GM21381 (cell line): ENCODE measurements around the gene TMEM150C.

ENCODE experiments used
- ATAC-seq: cut with Tn5 transposase; IDR thresholded peaks from one replicate; pipeline ENCODE4 v1.9.1; 2021; ENCODE audit warnings: mild to moderate bottlenecking, moderate library complexity; ENCODE audit not compliant: unreplicated experiment

The TMEM150C gene

DNA sequence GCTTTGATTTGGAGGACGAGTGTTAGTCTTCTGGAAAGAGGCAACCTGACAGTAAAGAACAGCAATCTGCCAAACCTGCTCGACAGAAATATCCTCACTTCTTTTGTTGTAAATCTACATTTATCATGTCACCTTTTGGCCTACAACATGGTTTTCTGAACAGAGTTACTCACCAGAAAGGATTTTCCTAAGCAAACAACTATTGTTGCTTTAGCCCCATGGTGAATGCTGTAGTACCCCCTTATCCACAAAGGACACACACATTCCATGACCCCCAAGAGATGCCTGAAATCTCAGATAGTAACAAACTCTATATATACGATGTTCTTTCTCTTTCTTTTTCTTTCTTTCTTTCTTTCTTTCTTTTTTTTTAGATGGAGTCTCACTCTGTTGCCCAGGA lies 42.7 kb downstream of the TMEM150C start:
- no peak for ATAC-seq

- ATAC-seq: no peak
Measured at GRCh38 chr4:82517043-82517442, 44.7 kb downstream of the TMEM150C start.

- ATAC-seq: no peak
Measured at GRCh38 chr4:82515705-82516104, 46.1 kb downstream of the TMEM150C start.

GRCh38 chr4:82513382-82513781 lies 48.4 kb downstream of the TMEM150C start:
- no peak for ATAC-seq

DNA sequence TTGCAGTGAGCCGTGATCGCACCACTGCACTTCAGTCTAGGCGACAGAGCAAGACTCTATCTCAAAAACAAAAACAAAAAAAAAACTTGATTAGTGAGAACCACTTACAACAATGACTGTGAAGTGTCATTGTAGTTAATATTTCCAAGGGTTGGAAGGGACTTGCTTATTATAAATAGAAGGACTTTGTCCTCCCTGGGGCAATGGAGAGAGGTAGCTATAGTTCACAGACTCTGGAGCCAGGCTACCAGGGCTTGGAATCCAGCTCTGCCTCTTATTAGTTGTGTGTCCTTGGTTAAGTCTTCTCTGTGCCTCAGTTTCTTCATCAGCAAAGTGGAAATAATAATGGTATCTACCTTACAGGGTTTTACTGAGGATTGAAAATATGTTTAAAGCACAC lies 51.6 kb downstream of the TMEM150C start:
- ATAC-seq: no peak

DNA sequence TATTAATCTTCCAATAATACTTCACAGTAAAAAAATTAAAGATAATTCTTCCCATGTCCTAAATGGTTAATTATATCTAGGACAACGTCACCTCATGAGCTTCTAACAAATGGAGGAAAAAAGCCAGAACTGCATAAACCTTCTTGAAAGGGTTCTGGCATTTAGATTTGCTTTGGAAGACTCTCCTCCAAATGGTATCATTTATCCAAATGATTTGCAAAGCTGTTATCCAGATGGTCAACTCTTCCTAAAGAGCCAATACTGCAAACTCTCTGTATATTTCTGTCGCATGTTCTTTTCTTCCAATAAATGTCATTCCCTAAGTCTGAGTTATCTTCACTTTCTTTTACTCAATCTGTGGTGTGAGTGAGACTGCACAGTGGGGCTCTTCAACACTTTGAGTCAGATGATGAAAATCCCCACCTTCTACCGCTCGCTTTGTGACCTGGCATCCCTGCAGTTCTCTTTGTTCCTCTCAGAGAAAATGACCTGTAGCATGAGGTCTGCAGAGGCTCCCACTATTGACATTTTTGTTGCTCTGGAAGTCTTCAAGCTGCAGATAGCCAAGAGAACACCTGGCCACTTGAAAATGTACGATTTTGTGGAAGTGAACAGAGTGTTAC lies 52.9 kb downstream of the TMEM150C start:
- ATAC-seq: no peak

DNA sequence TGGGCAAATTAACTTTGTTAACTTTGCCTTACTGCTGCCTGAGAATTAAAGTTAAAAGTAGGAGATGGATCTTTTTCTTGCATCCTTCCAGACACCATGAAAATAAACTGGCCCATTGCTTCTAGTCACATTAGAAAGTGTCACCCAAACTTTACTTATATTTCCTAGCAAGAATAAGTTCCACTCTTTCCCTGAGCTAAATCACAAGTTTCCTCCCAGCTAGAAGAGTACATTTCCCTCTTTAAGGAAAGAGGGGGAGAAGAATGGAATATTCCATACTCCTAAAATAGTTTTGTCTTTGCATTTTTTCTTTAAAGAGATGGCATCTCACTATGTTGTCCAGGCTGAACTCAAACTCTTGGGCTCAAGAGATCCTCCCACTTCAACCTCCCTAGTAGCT lies 53.8 kb downstream of the TMEM150C start:
- ATAC-seq: no peak

DNA sequence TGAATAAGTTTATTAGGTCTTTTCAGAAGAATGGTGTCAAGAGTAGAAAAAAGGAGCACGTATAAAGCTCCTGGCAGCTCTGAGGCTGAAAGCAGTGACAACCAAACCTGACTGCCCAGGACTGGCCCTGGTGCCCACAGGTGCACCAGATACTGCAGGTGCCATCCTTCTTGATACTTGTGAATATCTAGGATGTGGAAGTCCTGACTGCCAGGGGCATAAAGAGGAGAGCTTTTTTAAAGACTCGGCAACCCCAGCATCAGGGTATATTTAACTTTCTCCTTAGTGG lies 60.7 kb downstream of the TMEM150C start:
- ATAC-seq: no peak

DNA sequence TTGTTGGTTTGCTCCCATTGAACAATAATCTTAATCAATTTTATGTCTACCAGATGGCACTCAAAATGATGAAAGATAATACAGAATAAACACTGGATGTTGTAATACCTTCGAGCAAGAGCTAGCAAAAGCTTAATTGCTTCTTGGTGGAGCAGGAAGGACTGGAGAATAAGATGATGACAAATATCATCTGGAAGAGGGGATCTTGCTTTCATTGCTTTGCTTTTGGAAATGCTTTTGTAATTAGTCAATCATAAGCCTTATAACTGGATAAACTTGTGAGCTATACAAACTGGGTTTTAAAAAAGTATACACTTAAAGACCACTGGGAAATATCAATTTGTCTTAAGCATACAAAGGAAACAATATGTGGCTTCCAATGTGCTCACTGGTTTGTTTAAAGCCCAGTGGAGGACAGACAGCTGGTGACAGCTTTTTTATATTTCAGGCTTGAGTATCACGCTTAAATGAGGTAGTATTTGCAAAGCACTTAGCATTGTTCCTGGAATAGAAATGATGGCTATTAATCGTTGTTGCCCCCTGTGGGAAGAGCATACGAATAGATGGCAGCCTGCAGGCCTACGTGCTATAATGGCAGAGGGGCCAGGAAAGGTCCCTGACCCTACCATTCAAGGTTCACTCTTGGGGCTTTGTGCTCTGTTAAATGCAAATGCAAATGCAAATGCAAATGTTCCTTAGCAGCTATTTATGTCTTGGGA lies 61.2 kb downstream of the TMEM150C start:
- ATAC-seq: no peak

- no peak for ATAC-seq
Measured at GRCh38 chr4:82499738-82500434, 61.9 kb downstream of the TMEM150C start.

- no peak for ATAC-seq
Measured at GRCh38 chr4:82496349-82496748, 65.4 kb downstream of the TMEM150C start.

DNA sequence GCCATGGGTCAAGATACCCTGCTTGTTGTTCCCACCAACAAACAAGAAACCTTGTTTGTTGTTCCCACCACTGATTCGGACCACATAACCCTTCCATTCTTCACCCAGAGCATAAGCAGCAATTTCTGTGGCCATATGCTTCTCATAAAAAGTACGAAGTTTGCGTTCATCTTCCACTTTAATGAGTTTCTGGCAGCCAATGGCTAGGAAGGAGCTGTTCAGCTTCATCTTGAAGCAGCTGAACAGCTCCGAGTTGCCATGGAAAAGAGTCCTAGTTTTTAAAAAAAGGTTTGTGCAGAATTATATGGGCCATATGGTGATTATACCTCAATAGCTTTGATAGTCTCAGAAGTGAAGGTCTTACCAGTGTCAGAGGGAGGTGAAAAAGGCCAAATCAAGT lies 66.1 kb downstream of the TMEM150C start:
- no peak for ATAC-seq

DNA sequence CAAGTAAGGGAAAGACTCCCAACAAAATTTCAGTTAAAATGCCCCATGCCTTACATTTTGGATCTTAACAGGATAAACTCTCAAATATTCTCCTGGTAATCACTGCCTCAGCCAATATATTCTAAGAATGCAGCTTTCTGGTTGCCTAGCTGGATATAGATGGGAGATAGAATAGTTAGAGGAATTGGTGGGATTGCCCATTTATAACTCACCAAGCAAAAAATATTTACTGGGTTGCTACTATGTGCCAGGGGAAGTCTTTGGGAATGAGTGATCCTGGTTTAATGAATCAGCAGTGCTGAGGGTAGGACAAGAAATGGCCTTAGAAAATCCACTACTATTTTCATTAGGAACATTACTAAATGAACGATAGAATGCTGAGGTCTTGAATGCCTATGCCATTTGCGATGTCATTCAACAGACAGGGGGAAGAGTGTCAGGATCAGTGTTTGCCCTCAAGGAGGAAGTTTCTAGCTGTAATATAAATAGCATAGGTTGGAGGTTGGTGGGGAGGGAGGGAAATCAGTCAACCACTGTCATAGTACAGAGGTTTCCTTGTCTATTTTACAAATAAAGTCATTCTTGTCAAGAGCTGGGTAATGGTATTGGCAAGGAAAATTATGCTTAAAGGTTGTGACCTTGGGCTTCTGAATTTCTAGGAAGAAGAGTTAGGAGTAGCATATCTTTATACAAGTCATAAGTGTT lies 67.9 kb downstream of the TMEM150C start:
- ATAC-seq: no peak

DNA sequence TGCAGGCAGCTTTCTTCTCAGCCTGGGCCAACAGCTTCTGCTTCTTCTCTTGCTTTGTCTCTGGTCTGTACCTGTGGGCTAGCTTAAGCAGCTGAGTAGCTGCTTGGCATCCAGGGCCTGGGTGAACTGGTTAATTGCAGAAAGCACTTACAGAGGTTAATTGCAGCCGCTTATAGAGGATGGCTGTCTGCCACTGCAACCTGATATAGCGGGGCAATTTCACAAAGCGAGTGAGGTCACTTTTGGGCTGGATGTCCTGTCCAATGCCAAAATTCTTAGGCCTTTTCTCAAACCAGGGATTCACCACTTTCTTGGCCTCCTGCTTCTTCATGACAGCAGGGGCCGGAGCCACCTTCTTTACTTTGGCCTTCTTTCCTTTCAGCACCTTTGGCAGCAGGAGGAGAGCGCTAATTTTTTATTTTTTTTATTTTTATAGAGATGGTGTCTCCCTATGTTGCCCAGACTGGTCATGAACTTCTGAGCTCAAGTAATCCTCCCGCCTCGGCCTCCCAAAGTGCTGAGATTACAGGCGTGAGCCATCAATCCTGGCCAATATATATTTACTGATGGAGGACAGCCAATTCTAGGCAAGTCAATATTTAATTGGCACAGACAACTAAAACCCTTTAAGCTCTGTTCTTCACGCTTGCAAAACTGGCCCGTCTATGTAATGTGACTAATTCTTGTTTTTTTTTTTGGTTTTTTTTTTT lies 70.4 kb downstream of the TMEM150C start:
- ATAC-seq: no peak

DNA sequence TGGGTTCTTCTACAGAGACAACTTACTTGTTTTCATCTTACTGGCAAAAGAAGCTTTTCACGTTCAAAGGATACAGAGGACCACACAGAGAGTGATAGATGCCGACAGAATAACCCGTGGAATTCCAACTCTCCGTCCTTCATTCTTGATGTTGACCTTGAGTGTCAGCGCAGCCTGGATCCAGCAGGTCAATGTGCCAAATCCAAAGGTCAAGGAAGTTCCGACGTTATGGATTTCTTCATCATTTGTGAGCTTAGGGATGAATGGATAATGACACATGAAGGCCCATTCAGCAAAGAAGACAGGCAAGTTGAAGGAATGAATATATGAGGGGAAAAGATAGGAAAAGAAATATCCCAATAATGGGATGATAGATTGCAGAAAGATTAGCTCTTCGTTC lies 71.8 kb downstream of the TMEM150C start:
- ATAC-seq: no peak

DNA sequence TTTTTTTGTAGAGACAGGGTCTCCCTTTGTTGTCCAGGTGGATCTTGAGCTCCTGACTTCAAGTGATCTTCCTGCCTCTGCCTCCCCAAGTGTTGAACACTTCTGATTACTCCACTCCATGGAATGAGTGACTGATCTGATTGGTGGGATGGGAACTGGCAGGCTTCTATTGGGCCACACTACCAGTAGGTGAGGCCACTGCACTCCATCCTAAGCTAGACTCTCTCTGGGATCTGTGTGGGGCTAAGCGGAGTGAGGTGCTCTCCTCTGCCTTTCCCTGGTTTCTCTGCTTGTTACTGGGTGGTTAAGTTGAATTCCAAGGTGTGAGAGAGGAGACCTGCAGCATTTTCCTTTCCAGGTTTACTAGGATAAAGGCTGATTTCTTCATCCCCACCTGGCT lies 72.7 kb downstream of the TMEM150C start:
- no peak for ATAC-seq

DNA sequence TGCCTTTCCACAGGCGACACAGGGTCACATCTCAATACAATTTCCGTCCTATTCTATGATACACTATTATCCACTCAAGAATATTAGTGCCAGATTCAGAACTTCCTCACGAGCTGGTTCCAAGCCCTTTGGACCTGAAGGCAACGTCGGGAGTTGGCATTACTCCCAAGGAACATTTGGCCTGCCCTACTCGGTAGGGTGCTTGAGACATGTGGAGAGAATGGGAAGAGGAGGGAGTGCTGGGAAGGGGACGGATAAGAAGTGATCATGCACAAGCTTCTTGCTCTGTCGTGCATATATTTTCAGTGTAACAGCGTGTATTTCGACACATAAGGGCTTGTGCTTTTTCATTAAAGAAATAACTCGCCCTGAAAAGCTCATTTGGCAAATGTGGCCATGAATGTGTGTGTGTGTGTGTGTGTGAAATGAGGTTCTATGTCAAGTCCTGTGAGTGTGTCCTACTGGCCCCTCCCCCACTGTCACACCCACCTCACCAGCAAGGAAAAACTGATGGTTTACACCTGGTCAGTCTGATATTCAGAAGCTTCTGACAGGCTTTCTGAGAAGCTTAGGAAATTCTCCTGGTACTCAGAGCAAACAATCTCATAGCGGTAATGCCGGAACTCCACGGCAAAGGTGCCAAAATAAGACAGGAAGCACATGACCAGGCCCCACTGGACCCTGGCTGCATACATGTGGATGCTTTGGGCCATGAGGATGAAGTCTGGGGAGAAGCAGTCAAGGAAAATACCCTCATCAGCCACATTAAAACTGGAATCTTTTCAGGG lies 76.6 kb downstream of the TMEM150C start:
- no peak for ATAC-seq

- no peak for ATAC-seq
Measured at GRCh38 chr4:82482387-82482786, 79.4 kb downstream of the TMEM150C start.

DNA sequence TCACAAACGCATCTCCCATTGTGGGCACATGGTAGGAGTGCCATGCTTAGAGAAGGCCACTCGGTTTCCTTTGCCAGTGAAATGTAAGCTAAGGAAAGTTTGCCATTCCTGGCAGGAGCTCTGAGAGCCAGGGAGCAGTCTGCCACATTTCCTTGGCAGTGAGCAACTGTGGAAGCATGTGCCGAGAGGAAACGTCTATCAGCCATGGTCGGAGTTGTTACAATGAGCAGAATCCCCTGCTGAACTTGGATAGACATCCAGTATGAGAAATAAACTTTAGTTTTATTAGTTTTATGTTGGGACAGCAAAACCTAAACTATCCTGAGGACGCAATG lies 80.3 kb downstream of the TMEM150C start:
- no peak for ATAC-seq

DNA sequence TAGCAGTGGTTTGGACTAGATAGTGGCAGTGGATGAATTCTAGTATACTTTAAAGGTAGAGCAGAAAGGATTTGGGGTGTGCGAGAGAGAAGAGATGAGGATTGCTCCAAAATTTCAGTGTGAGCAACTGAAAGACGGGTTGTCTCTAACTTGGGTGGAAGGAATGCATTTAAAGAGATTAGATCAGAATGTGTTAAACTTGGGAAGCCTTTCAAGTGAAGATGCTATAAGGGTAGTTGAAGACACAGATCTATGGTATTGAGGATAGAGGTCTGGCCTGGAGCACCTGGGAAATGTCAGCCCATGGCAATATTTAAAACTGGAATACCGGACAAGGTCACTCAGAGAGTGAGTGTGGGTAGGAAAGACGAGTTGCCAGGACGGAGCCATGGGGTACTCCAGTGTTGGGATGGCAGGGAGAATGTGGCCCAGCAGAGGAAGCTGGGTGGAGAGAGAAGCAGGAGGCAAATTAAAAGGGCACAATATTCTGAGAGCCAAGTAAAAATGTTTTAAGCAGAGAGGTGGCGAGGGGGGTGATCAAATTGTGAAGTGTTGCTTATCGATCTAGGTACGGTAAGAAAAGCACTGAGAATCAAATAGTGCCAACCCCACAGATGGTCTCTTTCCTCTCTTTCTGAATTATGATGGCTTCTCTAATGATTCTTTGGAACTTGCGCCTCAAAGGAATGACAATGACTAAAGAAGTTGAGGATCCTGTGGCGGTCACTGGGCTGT lies 80.8 kb downstream of the TMEM150C start:
- ATAC-seq: no peak
